Hematopoietic multipotent progenitor cell treated with erythropoietin and hydrocortisone succinate and interleukin-3 and kit ligand, for 15 days (in vitro differentiated cells): Measurements from ENCODE around the gene FGF18.
"Not testable (repeated sequence)": the region's sequence is repeated elsewhere in the genome, so short reads cannot be mapped to it uniquely, and the experiment has no call there.

Experiments
- DNase-seq: peaks from one replicate; pipeline ENCODE4 v3.0.0-alpha.2; 2015; ENCODE audit warnings: low spot score

FGF18 gene

GRCh38 chr5:171418982-171419687, at the start of gene FGF18:
Gene FGF18, plus strand, starts transcription at chr5:171419647. Its CDS starts 553 bp downstream, at chr5:171420200.
- no peak for DNase-seq

- no peak for DNase-seq
Observed at GRCh38 chr5:171369898-171370297, 49.5 kb upstream of the FGF18 start.

GRCh38 chr5:171370881-171371280, 48.6 kb upstream of the FGF18 start:
- DNase-seq: not testable (repeated sequence)

GRCh38 chr5:171371326-171371725, 48.1 kb upstream of the FGF18 start:
- no peak for DNase-seq

- no peak for DNase-seq
Observed at GRCh38 chr5:171379961-171380360, 39.5 kb upstream of the FGF18 start.

GRCh38 chr5:171384416-171384815, 35.0 kb upstream of the FGF18 start:
- not testable (repeated sequence) for DNase-seq

GRCh38 chr5:171384999-171385398, 34.4 kb upstream of the FGF18 start:
- not testable (repeated sequence) for DNase-seq

GRCh38 chr5:171386006-171386671, 33.3 kb upstream of the FGF18 start:
- DNase-seq: no peak

- DNase-seq: peak; percentile 50
Observed at GRCh38 chr5:171386861-171387344, 32.5 kb upstream of the FGF18 start.

- DNase-seq: peak; percentile 96
Observed at GRCh38 chr5:171387345-171387969, 32.0 kb upstream of the FGF18 start, which contains the start of gene NPM1. Gene NPM1, plus strand, starts transcription at chr5:171387849. Its CDS starts 100 bp downstream, at chr5:171387949.

- peak; percentile 74 for DNase-seq
Observed at GRCh38 chr5:171387970-171388815, 31.3 kb upstream of the FGF18 start.

GRCh38 chr5:171388816-171389168, 30.7 kb upstream of the FGF18 start:
- DNase-seq: no peak

- no peak for DNase-seq
Observed at GRCh38 chr5:171390883-171391677, 28.4 kb upstream of the FGF18 start.

- DNase-seq: no peak
Observed at GRCh38 chr5:171391996-171392577, 27.4 kb upstream of the FGF18 start.

- DNase-seq: no peak
Observed at GRCh38 chr5:171392585-171393159, 26.8 kb upstream of the FGF18 start.

GRCh38 chr5:171395042-171395441, 24.4 kb upstream of the FGF18 start:
- no peak for DNase-seq

GRCh38 chr5:171396583-171396982, 22.9 kb upstream of the FGF18 start:
- not testable (repeated sequence) for DNase-seq

GRCh38 chr5:171397190-171397589, 22.3 kb upstream of the FGF18 start:
- DNase-seq: no peak

GRCh38 chr5:171397599-171397998, 21.8 kb upstream of the FGF18 start:
- DNase-seq: no peak

GRCh38 chr5:171398660-171399059, 20.8 kb upstream of the FGF18 start:
- not testable (repeated sequence) for DNase-seq
